Nucleus accumbens (tissue), 56 donors: Measurements from ENCODE around the gene DENND2D.
A peak's percentile ranks its signal among the peaks of the same experiment; 100 is the strongest.

Source experiments
- DNase-seq, 56 donors: peaks; one replicate each; lab custom pipeline; 2025; lab: John Stamatoyannopoulos, UW

DENND2D gene

DNA sequence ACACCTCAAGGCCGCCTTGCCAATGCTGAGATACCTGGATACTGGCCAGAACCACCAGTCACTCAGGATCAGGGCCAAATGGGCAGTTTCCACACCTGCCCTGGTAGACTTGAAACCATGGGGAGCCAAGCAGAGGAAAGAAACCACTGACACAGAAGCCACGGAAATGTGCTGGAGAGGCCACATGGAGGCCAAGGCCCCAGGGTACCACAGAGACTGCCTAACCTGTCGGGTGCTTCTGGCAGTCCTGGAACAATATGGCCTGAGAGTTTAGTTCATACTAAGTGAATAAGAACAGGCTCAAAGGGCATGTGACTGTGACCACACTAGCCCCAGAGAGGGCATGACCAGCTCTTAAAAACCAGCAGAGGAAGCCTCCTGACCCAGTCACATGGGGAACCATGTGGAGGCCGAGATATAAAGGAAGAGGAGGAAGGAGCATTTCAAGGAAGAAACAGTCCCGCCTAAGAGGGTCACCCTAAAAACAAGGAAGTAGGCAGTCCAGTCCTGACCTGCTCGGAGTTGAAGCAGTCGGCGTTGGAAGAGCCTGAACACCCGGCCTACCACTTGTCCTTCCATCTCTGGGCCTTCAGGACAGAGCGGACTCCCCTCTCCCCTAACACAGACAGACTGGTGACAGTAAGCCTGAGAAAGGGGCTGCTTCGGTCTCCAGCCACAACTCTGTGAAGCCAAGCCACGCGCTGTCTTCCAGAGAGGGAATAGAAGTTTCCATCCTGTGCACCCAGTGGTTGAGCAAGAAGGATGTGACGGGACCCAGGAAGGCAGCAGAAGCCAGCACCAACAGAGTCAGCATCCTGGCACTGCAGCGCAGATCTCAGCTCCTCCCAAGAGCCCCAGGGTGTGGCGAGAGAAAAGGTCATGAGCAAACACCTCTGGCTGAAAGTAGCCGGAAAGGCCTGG, at the start of gene DENND2D:
Gene DENND2D, minus strand, starts transcription at position 766 of the 921 bp plus-strand sequence. Its CDS starts 187 bp downstream, at position 579.
- peak in 19 of 56 donors; percentile 8 to 63 (median 27) for DNase-seq

DNA sequence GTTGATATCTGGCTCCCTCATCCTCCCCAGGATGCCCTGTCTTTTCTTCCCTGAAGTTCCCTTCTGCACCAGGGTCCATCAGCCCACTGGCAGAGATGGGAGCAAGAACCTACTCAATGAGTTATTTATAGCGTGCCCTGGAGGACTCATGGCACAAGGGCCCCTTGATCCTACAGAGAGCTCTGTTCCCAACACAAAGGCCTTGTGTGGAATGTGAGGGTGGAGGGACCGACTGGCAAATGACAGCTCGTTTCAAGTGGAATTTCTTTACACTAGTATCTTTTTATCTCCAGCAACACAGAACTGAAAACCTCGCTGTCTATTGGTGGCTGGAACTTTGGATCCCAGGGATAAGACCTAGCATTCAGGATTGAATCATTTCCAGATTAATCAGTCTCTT, 49.5 kb upstream of the DENND2D start:
- peak in 35 of 56 donors; percentile 8 to 72 (median 47) for DNase-seq

DNA sequence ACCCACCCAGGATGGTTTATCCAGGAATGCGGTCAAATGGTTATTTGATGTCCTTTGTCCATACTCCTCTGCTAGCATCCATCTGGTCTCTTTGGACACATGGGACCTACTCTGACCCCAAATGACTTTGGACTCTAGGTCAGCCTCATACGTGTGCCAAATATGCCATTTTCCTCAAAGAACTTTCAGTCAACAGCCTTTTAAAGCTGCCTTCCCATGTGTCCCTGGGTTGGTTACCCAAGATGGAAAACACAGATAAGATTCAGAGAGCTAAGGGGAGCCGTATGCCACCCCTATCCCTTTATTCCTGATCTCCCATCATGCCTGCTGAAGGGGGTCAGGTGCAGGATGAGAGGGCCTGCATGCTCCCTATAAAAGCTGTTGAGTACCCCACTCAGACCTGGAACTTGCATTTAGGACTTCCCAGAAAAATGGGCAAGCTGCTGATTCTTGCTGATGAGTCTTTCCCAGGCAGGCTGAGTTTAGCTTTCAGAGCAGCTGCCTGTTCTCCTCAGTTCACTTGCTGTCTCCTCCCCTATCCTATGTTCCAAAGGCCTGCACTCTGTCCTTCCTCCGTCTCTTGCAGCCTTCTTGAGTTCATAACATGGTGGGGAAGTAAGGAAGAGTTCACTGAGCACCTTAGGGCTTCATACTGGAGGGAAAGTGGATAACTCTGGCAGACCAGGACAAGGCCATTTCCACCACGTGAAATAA, 46.8 kb upstream of the DENND2D start:
- no peak for DNase-seq

GRCh38 chr1:111242805-111243523, 42.5 kb upstream of the DENND2D start:
- DNase-seq, result peak in 1 of 56 donors; percentile 9

- no peak for DNase-seq
Measured at GRCh38 chr1:111241797-111242196, 41.4 kb upstream of the DENND2D start.

GRCh38 chr1:111238056-111238795, 37.8 kb upstream of the DENND2D start:
- no peak for DNase-seq

GRCh38 chr1:111236806-111237205, 36.4 kb upstream of the DENND2D start:
- DNase-seq, result no peak

DNA sequence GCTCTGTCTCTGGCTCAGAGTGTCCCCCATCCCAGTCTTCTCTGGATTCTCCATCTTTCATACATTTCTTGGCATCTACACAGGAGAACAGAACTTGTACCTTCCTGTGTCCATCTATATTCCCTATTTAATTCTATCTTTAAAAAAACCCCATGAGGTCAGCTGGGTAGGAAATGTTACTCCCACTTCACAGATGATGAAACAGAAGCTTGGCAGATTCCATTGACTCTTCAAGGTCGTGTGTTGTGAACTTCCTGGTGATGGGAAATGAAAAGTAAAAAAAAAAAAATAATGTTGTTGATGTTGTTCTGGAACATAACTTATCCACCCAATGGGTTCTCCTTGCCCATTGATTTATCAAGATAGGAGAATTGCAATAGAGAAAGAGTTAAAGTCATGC, 35.9 kb upstream of the DENND2D start:
- DNase-seq, result no peak

- DNase-seq, result no peak
Measured at GRCh38 chr1:111234866-111235265, 34.4 kb upstream of the DENND2D start.

GRCh38 chr1:111234258-111234657, 33.8 kb upstream of the DENND2D start:
- DNase-seq, result no peak

- DNase-seq, result no peak
Measured at GRCh38 chr1:111232134-111232533, 31.7 kb upstream of the DENND2D start.

DNA sequence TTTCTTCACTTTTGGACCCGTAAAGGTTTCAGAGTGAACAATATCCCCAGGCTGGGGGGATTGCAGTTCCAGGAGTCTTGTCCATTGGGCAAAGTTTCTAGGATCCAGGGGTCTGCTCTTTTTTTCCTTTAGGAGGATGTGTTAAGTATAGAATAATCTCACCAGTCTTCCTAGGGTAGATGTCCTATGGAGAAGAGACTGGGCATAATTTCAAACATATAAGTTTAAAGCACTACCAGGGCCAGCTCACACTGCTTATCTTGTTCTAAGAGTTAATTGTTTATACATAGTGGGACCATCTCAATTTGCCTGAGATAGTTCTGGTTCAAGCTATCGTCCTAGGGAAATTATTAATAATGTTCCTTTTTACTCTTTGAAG, 28.3 kb upstream of the DENND2D start:
- DNase-seq, result no peak

DNA sequence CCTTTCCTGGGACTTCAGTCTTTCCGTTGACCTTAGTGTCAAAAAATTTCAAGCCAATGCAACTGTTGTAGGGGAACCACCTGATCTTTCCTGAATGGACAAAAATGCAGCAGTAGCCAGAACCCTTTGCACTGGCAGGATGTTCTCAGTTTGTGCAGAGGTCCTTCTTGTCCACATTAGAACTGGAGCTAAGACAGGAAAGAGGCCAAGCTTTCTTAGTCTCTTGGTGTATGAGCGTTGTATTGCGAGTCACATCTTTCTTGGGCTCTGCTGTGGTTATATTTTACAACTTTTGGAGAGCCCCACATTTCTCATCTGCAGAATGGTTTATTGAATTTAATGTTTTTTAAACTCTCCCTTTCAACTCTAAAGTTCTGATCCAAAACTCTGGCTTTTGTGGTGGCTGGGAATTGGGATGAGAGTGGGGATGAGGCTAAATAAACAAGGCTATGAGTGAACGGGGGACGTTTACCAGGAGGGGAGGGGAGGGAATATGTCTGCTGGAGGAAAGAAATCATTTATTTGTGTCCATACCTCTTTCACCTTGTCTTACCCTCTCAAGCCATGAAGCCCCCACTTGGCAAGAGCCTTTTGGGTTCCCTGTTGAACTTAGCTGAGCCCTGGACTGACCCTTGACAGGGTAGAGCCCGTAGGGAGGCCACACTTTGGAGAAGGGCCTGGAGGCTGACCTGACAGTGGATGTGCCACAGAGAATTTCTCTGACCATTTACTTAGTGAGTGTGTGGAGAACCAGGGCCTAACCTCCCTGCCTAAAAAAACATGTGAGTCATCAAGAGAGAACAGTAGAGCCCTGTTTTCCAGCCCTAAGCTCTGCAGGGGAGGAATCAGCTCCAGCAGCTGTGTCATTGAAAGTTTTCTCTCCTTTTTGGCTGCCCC, 27.7 kb upstream of the DENND2D start:
- peak in 19 of 56 donors; percentile 7 to 61 (median 25) for DNase-seq

DNA sequence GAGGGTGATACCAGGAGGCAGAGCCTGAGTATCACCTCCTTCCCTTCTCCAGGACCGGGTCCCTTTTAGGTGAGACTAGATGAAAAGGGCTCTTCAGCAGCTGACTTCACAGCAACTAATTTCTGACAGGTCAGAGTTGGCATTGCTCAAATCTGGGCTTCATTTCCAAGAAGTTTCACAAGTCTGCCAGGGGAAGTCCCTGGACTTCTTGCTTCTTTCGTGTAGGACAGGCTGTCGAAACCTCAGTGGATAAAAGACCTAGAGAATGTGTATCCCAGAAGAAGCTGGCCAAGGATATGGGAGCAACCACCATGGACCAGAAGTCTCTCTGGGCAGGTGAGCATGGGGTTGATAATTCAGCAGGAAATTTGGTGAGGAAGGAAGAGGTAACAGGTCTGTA, 27.0 kb upstream of the DENND2D start, which contains the start of gene CHI3L2:
Gene CHI3L2, plus strand, starts transcription at position 280 of the 400 bp plus-strand sequence. Its CDS starts 17 bp downstream, at position 297.
- no peak for DNase-seq

DNA sequence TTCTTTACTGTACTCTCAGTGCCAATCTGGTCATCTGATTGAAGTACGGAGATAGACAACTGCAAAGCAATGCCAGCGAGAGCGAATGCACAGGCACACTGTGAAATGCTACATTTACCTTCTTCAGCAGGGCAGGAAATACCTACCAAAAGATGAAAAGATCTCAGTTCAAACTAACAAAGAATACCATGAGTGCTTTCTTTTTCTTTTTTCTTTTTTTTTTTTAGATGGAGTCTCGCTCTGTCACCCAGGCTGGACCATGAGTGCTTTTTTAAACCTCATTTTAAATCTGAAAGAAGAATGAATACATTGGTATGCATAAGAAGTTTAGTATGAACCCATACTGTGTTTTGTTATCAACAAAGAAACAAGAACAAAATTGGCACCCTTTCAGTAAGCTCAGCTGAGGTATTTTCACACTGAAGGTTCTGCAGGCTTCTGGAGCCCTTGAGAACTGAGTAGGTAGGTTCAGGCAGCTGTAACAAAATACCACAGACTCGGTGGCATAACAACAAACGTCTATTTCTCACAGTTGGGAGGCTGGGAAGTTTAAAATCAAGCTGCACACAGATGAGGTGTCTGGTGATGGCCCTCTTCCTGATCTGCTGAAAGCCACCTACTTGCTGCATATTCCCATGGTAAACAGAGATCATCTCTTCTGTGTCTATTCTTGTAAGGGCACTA, 25.4 kb upstream of the DENND2D start:
- DNase-seq, result no peak

GRCh38 chr1:111225091-111225490, 24.6 kb upstream of the DENND2D start:
- DNase-seq, result no peak

DNA sequence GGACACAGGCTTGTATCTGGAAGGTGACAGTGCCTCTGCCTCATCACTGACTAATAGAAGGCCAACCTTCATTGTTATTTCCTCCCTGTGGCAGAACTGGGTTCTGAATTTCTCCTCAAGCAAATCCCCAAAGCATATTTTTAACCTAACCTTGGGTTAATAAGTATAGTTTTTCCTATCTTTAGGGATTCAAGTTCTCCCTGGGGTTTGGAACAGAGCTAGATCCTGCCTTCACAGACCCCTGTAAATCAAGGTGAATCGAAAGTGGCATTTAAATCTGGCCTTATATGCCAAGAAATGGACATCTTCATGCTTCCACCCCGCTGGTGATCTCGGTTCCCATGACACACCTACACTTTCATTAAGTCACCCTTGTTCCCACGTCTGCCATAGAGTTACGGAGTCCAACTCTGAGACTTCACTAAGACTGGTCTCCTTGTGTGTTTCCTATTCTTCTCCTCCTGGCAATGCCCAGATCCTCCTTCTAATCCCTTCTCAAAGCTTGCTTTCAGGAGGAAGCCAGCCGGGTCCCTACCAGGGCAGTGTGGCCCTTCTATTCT, 22.8 kb upstream of the DENND2D start:
- DNase-seq, result no peak
